GM12874 (cell line): Measurements from ENCODE around the gene MTFR2.

Source experiments
- CTCF ChIP-seq: IDR thresholded peaks from 2 replicates; pipeline ENCODE4 v1.5.1; 2011; ENCODE audit warnings: low read depth, mild to moderate bottlenecking, control low read depth, low read length, moderate library complexity; ENCODE audit not compliant: insufficient read depth

MTFR2 gene

GRCh38 chr6:136191606-136192312 is 58.4 kb downstream of the MTFR2 start:
- TF ChIP-seq CTCF: no peak

GRCh38 chr6:136189104-136189503 is 61.0 kb downstream of the MTFR2 start:
- TF ChIP-seq CTCF: no peak

- no peak for TF ChIP-seq CTCF
Measured at GRCh38 chr6:136188486-136188885, 61.6 kb downstream of the MTFR2 start.

GRCh38 chr6:136186363-136186762 is 63.7 kb downstream of the MTFR2 start:
- no peak for TF ChIP-seq CTCF

GRCh38 chr6:136184738-136185137 is 65.4 kb downstream of the MTFR2 start:
- no peak for TF ChIP-seq CTCF

GRCh38 chr6:136181861-136182260 is 68.2 kb downstream of the MTFR2 start:
- no peak for TF ChIP-seq CTCF

GRCh38 chr6:136181512-136181833 is 68.6 kb downstream of the MTFR2 start:
- TF ChIP-seq CTCF: no peak
